Measurements from ENCODE around the gene GPSM1. TPM values are rescaled to one million over a fixed set of nuclear protein-coding genes. Genes with fewer than 3 reads are reported as not detected.

The GPSM1 gene
- total and polyA plus RNA-seq, 10 donors: 4.5 to 27.9 (median 12.5) TPM

DNA sequence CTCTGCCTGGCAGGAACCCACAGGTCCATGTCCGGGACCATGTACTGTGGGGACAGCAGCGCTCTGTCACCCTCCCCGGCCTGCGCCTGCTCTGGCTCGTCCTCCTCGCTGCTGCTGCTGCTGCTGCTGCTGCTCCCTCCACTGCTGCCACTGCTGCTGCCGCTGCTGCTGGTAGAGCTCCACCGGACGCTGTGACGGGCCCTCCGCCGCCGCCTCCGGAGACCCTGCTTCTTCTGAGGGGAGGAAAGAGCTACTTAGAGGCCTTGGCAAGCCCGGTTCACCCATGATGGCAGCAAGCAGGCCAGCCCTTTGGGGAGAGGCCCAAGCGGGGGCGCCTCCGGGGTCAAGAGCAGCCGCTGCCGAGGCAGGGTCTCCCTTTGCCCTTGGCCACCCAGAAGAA, 56.1 kb downstream of the GPSM1 start:
- Histone ChIP-seq H3K36me3 (peaks cover 0 to 100% (median 82%) of the 10 kb centered on the region in 6 donors), H3K4me3 (no peak overlapping the region), H3K4me1 (no peaks in the 10 kb centered on the region), H3K27ac (no peak overlapping the region), H3K27me3 (replicated peaks in 1 of 7) (no peaks in the 10 kb centered on the region), H3K9me3 (no peaks in the 10 kb centered on the region)
- DNase-seq: no peak
- WGBS, 5 donors: 95 to 97% (median 96%) methylated on average over 15 to 20 of the region's 20 CpGs
- intact Hi-C loops (cut with DNase I; ENCODE audit: low total_unique reads): no loop called here
- TF ChIP-seq POLR2AphosphoS5 (IDR thresholded peaks at IDR 0.05): no peak
- TF ChIP-seq, protein P1, sequence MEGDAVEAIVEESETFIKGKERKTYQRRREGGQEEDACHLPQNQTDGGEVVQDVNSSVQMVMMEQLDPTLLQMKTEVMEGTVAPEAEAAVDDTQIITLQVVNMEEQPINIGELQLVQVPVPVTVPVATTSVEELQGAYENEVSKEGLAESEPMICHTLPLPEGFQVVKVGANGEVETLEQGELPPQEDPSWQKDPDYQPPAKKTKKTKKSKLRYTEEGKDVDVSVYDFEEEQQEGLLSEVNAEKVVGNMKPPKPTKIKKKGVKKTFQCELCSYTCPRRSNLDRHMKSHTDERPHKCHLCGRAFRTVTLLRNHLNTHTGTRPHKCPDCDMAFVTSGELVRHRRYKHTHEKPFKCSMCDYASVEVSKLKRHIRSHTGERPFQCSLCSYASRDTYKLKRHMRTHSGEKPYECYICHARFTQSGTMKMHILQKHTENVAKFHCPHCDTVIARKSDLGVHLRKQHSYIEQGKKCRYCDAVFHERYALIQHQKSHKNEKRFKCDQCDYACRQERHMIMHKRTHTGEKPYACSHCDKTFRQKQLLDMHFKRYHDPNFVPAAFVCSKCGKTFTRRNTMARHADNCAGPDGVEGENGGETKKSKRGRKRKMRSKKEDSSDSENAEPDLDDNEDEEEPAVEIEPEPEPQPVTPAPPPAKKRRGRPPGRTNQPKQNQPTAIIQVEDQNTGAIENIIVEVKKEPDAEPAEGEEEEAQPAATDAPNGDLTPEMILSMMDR (IDR thresholded peaks at IDR 0.05 in 8 of 11, conservative IDR thresholded peaks at IDR 0.05 in 3 of 11): no peak
- TF ChIP-seq POLR2A (IDR thresholded peaks at IDR 0.05): no peak

DNA sequence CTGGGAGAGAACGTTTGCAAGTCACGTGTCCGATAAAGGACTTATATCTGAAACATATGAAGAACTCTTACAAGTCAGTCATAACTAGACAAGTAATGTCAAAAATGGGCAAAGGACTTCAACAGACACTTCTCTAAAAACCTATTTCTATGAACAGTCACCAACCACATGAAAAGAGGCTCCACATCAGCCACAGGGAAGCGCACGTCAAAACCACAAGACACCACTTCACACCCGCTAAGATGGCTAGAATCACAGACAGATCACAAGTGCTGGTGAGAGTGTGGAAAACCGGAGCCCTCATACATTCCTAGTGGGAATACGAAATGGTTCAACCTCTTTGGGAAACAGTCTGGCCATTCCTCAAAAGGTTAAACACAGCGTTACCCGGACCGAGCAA, 57.7 kb downstream of the GPSM1 start:
- Histone ChIP-seq H3K27ac (no peak overlapping the region), H3K27me3 (replicated peaks in 1 of 7) (no peaks in the 10 kb centered on the region), H3K4me1 (no peaks in the 10 kb centered on the region), H3K4me3 (no peak overlapping the region), H3K9me3 (no peaks in the 10 kb centered on the region), H3K36me3 (peaks cover 0 to 100% (median 82%) of the 10 kb centered on the region in 6 donors)
- intact Hi-C loops (cut with DNase I; ENCODE audit: low total_unique reads): no loop called here
- 71 to 84% (median 72%) methylated on average over 11 of the region's 11 CpGs for WGBS, 5 donors
- no peak for TF ChIP-seq POLR2A (IDR thresholded peaks at IDR 0.05)
- TF ChIP-seq, protein P1 (IDR thresholded peaks at IDR 0.05 in 8 of 11, conservative IDR thresholded peaks at IDR 0.05 in 3 of 11): no peak
- no peak for TF ChIP-seq POLR2AphosphoS5 (IDR thresholded peaks at IDR 0.05)
- DNase-seq: no peak

DNA sequence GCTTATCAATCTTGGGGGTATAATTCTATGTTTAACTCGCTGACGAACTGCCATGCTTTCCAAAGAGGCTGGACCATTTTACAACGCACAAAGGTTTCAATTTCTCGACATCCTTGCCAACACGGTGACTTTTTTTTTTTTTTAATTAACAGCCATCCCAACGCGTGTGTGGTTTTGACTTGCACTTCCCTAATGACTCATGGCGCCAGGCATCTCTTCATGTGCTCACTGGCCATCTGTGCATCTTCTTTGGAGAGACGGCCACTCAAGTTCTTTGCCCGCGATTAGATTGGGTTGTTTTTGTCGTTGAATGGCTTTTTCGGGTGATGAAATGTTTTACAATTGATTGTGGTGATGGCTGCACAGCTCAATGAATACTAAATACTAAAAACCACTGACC, 58.7 kb downstream of the GPSM1 start:
- WGBS, 5 donors: 68 to 88% (median 75%) methylated on average over 13 of the region's 13 CpGs
- intact Hi-C loops (cut with DNase I; ENCODE audit: low total_unique reads): no loop called here
- no peak for TF ChIP-seq POLR2AphosphoS5 (IDR thresholded peaks at IDR 0.05)
- TF ChIP-seq, protein P1 (IDR thresholded peaks at IDR 0.05 in 8 of 11, conservative IDR thresholded peaks at IDR 0.05 in 3 of 11): no peak
- no peak for TF ChIP-seq POLR2A (IDR thresholded peaks at IDR 0.05)
- H3K4me1 ChIP-seq: no peaks in the 10 kb centered on the region
- no peaks in the 10 kb centered on the region for H3K9me3 ChIP-seq
- H3K4me3 ChIP-seq: no peak overlapping the region
- H3K36me3 ChIP-seq: peaks cover 0 to 100% (median 75%) of the 10 kb centered on the region in 6 donors
- no peak overlapping the region for H3K27ac ChIP-seq
- H3K27me3 ChIP-seq (replicated peaks in 1 of 7): no peaks in the 10 kb centered on the region
- DNase-seq: no peak

DNA sequence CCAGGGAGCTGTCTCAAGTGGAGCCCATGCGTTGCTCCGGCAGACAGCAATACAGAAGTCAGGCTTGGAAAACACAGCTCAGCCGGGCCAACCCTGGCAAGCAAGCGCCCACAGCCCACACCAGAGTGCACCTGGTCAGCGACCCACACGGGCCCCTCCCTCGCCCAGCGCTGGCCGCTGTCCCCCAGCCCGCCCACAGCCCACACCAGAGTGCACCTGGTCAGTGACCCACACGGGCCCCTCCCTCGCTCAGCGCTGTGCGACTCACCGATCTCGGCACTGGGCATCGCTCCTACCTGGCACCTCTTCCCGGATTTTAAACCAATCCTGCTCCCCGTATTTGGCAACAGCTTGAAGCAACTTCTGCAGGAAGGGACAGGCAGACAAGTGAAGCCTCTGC, 59.9 kb downstream of the GPSM1 start:
- H3K27ac ChIP-seq: no peak overlapping the region
- 94 to 98% (median 97%) methylated on average over 19 of the region's 19 CpGs for WGBS, 5 donors
- intact Hi-C loops (cut with DNase I; ENCODE audit: low total_unique reads): no loop called here
- no peak for DNase-seq
- H3K4me1 ChIP-seq: no peaks in the 10 kb centered on the region
- no peaks in the 10 kb centered on the region for H3K27me3 ChIP-seq (replicated peaks in 1 of 7)
- H3K36me3 ChIP-seq: peaks cover 0 to 100% (median 75%) of the 10 kb centered on the region in 6 donors
- H3K4me3 ChIP-seq: no peak overlapping the region
- TF ChIP-seq, protein P1 (IDR thresholded peaks at IDR 0.05 in 8 of 11, conservative IDR thresholded peaks at IDR 0.05 in 3 of 11): no peak
- no peak for TF ChIP-seq POLR2AphosphoS5 (IDR thresholded peaks at IDR 0.05)
- TF ChIP-seq POLR2A (IDR thresholded peaks at IDR 0.05): no peak
- H3K9me3 ChIP-seq: no peaks in the 10 kb centered on the region
